NCI-H526 (cell line): ENCODE measurements around the gene RNF220.

Experiments
- DNase-seq, 2 experiments: peaks; one replicate each; lab custom pipeline; 2025; lab: John Stamatoyannopoulos, UW

Gene RNF220

DNA sequence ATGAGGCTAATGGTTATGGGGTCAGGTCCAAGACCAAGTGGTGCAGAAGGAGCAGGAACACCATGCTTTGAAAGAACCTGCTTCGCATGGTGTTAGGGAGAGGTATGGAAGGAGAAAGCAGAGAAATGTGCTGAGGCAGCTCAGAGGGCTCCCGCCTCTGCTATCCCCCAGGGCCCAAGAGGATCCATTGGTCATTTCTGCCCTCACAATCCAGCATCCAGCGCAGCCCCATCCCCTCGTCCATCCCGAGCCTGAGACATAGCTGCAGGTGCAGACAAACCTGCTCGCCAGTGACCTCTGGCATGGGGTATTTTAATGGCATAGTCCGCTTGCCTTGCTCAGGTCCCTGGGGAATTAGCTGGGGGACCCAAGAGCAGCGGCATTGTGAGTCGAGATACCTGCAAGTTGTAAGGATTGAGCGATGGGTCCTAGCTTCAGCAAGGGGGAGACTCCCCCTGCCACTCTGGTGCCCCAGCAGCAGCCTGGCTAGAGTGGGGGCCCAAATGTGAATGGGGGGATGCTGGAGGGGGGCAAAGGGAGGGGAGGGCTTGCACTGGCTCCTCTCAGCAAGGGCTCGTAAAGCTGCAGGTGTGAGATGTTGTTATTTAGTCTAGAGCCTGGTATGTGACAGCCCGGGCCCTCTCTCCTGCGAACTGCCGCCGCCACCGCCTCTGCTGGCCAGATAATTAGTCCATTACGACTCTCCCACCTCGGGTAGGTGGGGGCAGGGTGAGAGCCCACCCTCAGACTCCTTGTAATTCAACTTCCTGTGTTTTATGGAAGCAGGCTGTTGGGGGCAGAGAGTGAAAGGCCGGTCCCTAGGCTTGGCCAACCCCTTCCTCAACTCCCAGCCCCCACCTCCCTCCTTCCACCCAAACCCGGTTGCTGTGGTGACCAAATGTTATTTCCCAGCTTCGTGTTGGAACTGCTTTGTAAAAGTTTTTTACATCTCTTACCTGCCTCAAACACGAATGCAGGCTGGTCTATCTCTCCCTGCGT, 118.8 kb downstream of the RNF220 start:
- peak; percentile 73 to 95 for DNase-seq

DNA sequence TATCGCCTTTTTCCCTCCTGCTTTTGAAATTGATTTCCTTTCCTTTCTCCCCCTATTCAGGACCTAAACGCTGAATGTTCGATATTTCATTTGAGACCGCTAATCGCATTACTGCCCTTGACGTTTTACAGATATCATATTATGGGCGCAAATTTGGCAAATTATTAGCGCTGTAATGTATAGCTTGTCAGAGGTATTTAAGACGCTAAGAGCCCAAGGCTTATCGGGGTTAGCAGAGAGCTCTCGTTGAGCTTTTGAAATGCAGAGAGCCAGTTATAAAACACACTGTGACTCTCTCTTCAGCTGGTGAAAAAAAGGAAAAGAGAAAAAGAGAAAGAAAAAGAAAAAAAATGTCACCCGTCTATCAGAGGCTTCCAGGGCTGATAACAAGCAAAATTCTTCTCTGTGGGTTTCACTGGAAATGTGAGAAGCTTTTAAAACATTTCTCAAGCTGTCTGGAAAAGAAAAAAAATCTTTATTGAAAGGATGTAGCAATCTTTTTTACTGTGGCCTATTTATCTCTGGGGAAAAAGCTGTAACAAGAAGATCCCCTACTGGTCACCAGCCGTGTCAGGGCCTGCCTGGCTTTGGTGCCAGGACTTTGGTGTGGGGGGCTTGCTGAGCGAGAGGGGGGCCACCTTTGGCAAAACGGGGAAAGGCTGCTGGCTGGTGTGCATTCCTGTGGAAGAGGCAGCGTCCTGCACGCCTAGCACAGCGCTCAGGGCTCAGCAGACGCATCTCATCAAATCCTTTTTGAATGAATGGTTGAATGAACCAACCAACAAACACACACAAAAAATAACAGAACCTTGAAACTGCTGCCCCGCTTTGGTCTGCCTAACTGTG, 119.8 kb downstream of the RNF220 start:
- DNase-seq = no peak

- no peak for DNase-seq
Observed at GRCh38 chr1:44526295-44527073, 121.4 kb downstream of the RNF220 start.

GRCh38 chr1:44531785-44532566, 126.9 kb downstream of the RNF220 start:
- peak in 1 of 2 experiments; percentile 32 for DNase-seq

GRCh38 chr1:44532567-44532944, 127.5 kb downstream of the RNF220 start:
- no peak for DNase-seq

DNA sequence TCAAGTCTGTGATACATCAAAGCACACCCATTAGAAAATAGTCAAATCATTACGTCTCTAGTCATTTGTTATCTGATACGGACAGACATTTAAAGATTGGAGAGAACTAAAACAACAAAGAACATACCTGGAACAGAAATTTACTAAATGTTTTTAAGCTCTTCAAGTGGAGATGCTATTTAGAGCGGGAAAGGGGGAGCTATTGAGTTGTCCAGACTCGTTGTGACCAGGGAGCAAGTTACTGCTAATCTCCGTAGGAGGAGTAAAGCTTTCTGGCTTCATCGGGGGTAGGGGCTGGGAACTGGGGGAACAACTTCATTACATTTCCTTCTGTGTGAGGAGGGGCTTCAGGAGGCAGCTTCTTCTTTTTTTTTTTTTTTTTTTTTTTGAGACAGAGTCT, 129.7 kb downstream of the RNF220 start:
- DNase-seq = peak in 1 of 2 experiments; percentile 29

GRCh38 chr1:44536357-44537209, 131.5 kb downstream of the RNF220 start:
- DNase-seq = peak; percentile 98 to 99

DNA sequence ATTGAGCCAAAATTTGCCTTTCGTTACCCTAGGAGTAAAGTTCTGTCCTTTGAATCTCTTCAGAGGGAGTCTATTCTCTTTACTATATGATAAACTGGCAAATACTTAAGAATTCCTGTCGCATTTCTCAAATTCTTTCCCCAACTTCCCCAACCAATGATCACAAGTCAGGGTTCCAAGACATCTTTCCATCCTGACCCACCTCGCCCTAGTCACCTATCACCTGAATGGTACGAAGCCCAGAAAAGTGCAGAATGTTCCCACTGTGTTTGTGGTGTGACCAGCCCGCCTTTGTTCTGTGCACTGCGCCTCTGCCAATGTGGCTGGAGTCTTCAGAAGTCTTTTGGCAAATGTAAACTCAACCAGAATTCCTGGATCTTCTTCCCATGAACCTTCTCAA, 132.5 kb downstream of the RNF220 start:
- no peak for DNase-seq

DNA sequence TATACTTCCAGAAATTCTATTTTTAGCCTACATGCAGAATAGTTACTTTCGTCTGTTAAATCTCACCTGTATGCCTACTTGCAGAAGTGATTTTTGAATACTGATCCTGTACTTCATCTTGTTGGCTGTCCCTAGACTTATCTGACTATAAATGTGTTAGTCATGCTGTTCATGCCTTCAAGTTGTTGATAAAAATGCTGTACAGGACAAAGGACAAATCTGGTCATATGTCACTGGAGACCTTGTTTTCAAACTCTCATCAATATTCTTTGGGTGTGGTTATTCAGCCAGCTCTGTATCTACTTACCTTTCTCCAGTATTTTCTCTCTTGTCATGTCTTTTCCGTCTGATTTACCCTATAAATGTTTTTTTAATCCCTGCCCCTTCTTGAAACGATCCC, 132.9 kb downstream of the RNF220 start:
- DNase-seq = no peak

- no peak for DNase-seq
Observed at GRCh38 chr1:44539991-44540730, 135.1 kb downstream of the RNF220 start.

GRCh38 chr1:44542420-44543063, 137.5 kb downstream of the RNF220 start:
- peak in 1 of 2 experiments; percentile 55 for DNase-seq

- DNase-seq = peak; percentile 72 to 88
Observed at GRCh38 chr1:44543064-44543744, 138.1 kb downstream of the RNF220 start.

DNA sequence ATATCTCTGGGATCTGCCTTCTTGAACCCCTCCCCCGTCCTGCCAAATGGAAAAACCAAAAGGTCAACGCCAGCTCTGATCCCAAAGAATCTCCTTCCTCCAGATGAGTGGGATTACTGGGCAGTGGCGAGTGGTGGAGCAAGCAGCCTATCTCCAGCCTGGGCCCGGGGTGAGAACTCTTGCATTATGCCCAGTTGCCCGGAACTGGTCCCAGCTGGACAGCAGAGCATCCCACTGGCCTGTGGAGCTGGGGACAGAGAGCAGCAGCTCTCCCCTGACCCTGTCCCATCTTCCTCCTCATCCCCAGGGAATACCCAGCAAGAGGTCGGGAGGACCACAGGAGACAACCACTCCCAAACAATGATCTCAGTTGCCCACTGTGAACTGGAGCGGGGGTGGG, 138.7 kb downstream of the RNF220 start:
- no peak for DNase-seq

GRCh38 chr1:44544960-44545359, 139.9 kb downstream of the RNF220 start:
- no peak for DNase-seq

DNA sequence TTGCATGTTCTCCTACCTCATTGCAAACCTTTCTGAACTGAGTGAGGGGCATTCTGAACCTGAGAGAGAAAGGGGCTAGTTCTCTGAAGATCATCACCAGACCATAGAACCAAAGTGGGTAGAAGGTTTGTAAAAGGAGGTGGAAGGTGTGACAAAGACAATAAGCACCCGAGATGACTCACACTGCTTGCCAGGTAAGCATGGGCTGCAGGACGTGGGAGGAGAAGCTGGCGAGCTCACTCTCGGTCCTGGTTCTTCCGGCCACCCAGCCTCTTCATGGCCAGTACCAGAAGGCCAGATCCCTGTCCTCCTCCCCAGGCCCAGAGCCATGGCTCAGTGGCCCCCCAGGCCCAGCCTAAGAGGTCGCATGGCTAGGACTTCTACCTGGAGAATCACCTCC, 140.9 kb downstream of the RNF220 start:
- no peak for DNase-seq

DNA sequence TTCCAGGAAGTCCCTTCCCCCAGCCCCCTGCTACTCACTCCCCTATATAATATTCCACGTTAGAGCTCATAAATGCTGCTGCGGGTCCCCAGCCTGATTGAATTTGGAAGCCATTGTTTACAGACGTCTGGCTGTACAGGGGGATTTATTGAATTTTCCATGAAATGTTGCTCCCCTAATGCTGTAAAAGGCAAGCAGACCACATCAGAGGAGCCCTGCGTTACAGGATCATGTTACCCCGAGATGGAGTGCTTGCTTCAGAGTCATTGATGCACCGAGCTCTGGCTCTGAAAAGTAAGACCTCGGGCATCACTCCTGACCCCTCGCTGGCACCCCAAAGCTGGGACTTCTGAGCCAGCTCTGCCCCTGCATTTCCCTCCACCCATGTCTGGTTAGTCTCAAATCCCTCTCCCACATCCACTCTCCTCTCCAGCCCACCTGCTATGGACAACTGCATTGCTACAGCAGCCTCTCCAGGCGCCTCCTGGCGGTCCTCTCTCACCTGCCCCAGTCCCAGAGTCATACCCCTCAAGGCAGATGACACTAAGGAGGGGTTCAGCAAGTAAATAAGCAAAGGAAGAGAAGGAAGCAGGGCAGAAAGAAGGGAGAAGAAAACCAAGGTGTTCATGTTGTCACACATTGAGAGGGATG, 141.5 kb downstream of the RNF220 start:
- no peak for DNase-seq

DNA sequence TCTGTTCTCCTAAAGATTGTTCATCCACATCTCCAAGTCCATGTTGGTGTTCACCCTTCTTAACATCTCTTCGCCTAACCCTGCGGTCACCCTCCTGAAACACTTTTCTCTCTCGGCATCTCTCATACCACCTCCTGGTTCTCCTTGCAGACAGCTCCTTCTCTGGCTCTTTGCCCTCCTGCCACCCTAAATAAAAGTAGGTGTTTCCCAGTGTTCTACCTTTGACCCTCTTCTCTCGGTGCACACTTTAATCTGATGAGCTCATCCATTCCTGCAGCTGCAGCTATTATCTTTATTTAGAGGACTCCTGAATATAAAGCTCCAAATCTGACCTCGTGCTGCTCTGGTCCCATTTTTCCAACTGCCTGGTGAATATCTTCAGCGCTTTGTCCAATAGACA, 142.3 kb downstream of the RNF220 start:
- no peak for DNase-seq

DNA sequence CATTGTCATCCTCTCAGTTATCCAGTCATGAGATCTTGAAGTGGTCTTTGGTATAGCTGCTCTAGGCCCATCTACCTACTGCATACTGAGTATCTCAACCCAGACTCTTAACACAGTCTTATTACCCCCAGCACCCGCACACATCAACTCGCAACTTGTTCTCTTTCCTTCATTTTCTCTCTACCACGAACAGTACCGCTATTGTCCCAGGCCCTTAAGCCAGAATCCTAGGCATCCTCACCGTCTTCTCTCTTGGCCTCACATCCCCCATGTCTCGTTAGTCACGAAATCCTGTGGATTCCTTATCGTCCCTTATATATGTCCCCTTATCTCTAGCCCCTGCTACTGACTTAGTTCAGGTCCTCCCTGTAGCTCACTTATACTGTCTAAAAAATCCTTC, 142.8 kb downstream of the RNF220 start:
- no peak for DNase-seq
